ENCODE results near the gene OSBPL1A.

DNA sequence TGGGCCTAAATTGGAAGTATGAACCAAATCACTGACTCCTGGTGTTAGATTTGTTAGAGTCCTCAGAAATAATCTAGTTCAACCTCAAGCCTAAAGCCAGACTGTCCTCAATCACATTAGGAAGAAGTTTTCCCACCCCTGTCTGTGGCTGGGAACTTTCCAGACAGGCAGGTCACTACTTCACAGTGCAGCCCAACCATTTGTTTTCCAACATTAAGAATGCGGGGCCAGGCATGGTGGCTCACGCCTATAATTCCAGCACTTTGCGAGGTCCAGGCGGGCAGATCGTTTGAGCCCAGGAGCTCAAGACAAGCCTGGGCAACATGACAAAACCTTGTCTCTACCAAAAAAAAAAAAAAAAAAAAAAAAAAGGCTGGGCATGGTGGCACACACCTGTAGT, 5.5 kb upstream of the OSBPL1A start:
- TF ChIP-seq TAF1 (IDR thresholded peaks at IDR 0.05; ENCODE audit: borderline replicate concordance, insufficient read depth, low read length) (no peak), POLR2AphosphoS5 (IDR thresholded peaks at IDR 0.05; ENCODE audit: low read depth, low read length) (no peak)

Measured in PFSK-1 (cell line).